ENCODE results near the gene DGKZ.

DNA sequence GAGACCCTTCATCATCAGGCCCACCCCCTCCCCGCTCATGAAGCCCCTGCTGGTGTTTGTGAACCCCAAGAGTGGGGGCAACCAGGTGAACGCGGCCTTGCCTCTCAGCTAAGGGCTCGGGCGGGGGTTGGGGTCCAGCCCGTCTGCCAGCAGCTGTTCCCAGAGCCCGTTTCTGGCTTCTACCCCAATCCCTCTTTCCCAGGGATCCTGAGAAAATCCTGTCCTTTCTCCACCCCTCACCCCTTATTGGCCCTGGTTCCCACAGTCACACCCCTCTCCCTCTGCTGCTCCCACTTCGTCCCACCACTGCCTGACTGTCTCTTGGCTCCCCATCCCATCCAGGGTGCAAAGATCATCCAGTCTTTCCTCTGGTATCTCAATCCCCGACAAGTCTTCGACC lies 24.8 kb downstream of the DGKZ start:
- TF ChIP-seq, protein P1, sequence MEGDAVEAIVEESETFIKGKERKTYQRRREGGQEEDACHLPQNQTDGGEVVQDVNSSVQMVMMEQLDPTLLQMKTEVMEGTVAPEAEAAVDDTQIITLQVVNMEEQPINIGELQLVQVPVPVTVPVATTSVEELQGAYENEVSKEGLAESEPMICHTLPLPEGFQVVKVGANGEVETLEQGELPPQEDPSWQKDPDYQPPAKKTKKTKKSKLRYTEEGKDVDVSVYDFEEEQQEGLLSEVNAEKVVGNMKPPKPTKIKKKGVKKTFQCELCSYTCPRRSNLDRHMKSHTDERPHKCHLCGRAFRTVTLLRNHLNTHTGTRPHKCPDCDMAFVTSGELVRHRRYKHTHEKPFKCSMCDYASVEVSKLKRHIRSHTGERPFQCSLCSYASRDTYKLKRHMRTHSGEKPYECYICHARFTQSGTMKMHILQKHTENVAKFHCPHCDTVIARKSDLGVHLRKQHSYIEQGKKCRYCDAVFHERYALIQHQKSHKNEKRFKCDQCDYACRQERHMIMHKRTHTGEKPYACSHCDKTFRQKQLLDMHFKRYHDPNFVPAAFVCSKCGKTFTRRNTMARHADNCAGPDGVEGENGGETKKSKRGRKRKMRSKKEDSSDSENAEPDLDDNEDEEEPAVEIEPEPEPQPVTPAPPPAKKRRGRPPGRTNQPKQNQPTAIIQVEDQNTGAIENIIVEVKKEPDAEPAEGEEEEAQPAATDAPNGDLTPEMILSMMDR (IDR thresholded peaks at IDR 0.05; ENCODE audit: low read length): no peak
- no peak for TF ChIP-seq EZH2phosphoT487 (IDR thresholded peaks at IDR 0.05; ENCODE audit: low read length)
